Stimulated activated CD8-positive, alpha-beta memory T cell treated with anti-CD3 and anti-CD28 coated beads, Interleukin-12 subunit alpha, Interleukin-12 subunit beta, amount 100 ng/mL, for 4 hours (primary cell): Measurements from ENCODE around the gene ZNF789.
"Not testable (repeated sequence)": the region's sequence is repeated elsewhere in the genome, so short reads cannot be mapped to it uniquely, and the experiment has no call there.

ENCODE experiments used
- DNase-seq: peaks from one replicate; pipeline ENCODE4 v3.0.0-alpha.2; 2020; ENCODE audit warnings: low read depth

The ZNF789 gene

DNA sequence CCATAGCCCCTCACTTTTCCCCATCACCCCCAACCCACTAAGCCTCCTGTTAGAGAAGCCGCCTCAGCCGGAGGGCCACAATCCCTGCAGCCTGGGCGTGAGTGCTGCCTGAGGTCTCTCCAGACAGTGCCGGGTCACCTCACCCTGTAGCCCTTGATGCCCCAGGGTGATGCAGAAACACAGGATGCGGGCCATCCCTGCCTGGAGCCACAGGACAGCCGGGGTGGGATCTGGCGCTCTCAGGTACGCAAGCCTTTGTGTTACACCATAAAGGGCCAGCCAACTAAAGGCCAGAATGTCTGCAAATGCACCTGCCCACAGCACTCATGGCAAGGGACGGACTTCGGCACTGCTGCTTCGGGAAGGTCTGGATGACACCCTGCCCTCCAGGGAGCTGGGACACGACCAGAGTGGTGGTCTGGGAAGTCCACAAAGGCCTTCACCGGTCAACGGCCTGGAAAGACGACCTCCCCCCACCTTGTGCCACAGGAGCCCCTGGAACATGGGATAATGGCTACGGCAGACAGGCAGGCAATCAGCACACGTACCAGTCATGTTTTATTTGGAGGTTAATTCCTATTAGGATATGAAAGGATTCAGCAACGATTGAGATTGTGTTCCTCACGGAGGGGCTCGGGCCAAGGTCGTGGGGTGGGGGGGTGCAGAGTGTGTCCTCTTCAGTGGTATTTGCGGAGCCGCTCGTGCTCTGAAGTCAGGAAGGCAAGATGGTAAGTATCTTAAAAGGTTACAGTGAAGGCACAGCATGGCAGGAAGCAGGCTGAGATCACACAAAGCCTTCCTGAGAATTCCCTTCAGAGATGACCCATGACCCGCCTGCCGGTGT lies 14.8 kb upstream of the ZNF789 start:
- no peak for DNase-seq

DNA sequence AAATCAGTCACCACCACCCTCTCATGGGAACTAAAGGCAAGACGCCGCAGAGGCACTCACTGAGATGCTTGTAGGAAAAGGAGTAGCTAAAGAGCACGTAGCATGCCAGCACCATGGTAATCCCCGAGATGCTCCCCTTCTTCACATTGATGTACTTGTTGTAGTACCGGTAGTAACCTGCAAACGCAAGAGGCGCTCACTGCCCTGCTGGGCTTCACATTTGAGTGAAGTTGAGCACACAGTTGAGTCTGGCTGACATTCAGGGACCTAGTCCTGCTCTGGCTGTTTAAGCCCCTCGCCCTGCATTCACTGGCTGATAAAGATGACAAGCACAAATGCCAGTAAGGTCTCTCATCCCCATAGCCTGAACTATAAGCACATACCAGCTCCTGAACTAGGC lies 13.6 kb upstream of the ZNF789 start:
- no peak for DNase-seq

GRCh38 chr7:99460651-99461050 lies 12.0 kb upstream of the ZNF789 start:
- no peak for DNase-seq

DNA sequence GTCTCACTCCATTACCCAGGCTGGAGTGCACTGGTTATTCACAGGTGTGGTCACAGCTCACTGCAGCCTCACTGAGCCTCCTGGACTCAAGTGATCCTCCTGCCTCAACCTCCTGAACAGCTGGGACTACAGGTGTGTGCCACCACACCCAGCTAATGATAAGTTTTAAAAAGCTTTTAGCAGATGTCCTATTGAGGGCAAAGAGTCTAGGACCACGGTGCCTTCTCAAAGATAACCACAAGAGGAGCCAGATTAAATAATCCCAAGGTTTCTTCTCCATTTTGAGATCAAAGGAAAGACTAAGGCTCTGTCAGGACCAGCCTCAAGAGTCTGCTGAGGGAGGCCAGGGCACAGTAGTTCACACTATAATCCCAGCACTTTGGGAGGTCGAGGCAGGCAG lies 11.5 kb upstream of the ZNF789 start:
- DNase-seq: no peak

GRCh38 chr7:99465421-99465768 lies 7.3 kb upstream of the ZNF789 start:
- DNase-seq: no peak

- DNase-seq: no peak
These were observed 4.3 kb upstream of the ZNF789 start for GRCh38 chr7:99468336-99468918.

DNA sequence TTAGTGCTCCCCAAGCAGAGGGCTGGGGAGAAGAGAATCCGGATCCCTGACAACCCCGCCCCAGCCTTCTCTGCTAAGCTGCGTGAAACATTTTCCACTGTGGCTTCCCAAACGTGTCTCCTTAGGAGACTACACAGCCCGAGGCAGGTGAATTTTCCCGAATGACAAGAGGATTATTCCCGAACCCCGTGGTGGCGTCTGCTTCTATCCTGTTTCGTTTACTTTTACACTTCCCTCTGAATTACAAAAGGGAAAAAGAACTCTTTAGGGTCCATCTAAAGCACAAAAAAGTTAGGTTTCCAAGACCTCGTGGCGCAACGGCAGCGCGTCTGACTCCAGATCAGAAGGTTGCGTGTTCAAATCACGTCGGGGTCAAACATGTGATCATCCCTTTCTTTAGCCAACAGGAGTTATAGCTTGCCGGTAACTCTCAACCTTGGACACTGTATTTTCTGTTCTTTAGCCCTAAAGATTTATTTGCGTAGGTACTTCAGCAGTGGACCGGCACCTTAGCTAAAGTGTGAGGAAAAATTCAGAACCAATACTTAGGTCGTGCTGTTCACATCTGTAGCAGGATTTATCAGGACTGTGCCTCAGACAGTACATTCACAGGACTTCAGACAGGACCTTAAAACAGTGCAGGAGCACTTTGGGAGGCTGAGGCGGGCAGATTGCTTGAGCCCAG lies 3.2 kb upstream of the ZNF789 start:
- no peak for DNase-seq

GRCh38 chr7:99473315-99473596 lies 566 bp downstream of the ZNF789 start:
- no peak for DNase-seq

DNA sequence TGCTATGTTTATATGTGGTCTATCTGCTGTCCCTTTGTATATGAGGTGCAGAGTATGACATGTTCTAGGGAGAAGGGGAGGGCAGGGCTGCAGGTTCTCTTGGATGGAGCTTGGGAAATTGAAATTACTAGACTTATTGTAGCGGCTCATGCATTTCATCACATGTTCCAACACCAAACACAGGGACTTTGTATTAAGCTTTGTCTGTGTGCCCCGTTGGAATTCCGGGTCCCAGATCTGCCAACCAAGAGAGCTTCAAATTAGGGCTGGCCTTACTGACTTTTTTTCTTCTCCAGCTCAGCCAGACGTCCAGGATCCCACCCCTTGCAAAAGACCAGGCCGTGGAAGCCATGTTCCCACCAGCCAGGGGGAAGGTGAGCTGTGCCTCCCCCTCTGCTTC lies 3.4 kb downstream of the ZNF789 start:
- DNase-seq: no peak

- no peak for DNase-seq
These were observed 6.1 kb downstream of the ZNF789 start for GRCh38 chr7:99478464-99479440.

GRCh38 chr7:99485094-99485493 lies 12.4 kb downstream of the ZNF789 start:
- DNase-seq: no peak

DNA sequence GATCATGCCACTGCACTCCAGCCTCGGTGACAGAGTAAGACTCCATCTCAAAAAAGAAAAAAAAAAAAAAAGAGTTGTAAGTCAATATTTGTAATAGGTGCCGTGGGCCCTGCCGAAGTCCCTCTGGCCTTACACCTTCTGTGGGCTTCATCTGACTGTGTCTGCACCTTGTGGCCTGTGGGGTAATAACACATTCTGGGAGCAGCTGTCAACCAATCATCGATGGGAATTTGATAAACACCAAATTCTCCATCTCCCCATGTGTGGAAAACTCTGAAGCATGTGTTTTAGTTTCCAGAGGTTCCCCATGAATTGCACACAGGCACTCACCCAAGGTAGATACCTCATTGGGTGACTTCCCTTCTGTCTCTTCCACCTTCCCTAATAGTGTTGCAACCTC lies 16.5 kb downstream of the ZNF789 start:
- no peak for DNase-seq

DNA sequence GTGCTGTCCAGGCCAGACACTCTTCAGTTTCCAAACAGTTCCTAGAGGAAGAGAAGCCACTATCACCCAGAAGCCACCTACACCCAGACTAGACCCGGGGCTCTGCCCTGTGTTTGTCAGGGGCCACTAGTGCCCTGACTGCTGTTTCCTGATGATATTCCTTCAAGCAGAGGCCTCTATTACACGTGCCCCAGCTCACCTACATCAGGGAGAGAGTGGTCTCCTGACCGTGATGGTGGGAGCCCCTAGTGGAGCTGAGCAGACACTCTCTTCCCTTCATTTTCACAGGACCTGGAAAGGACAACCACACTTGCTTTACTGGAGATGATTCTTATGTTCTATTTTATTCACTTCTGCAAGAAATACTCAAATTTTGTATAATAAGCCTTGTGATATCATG lies 18.2 kb downstream of the ZNF789 start:
- no peak for DNase-seq

DNA sequence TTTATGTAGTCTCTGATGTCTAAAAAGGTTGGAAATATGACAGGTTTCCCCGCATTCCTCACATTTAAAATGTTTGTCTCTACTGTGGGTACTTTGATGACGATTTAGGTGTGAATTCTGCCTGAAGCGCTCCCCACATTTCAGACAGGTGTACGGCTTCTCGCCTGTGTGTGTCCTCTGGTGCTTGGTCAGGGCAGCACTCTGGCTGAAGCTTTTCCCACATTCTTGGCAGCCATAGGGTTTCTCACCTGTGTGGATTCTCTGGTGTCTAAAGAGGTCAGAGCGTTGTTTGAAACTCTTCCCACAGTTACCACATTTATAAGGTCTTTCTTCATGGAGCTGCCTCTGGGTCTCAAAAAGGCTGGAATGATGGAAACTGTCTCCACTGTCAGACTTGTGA lies 21.1 kb downstream of the ZNF789 start:
- DNase-seq: no peak

GRCh38 chr7:99497766-99498545 lies 25.3 kb downstream of the ZNF789 start:
- DNase-seq: no peak

GRCh38 chr7:99498546-99498944 lies 25.9 kb downstream of the ZNF789 start:
- DNase-seq: no peak

DNA sequence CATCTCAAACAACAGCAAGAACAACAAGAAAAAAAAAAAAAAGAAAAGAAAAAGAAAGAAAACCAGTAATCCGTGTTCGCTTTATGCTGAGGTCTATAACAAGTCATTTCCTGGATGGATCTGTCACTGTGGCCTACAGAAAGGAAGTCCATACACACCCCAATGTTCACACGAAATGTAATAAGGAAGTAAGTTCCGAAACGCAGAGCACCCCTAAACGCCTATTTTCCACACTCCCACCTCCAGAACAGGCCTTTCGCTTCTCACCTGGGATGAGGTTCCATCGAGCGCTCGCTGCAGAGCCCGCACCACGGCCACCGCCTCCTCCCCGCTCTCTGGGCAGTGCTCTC lies 26.7 kb downstream of the ZNF789 start:
- DNase-seq: no peak

DNA sequence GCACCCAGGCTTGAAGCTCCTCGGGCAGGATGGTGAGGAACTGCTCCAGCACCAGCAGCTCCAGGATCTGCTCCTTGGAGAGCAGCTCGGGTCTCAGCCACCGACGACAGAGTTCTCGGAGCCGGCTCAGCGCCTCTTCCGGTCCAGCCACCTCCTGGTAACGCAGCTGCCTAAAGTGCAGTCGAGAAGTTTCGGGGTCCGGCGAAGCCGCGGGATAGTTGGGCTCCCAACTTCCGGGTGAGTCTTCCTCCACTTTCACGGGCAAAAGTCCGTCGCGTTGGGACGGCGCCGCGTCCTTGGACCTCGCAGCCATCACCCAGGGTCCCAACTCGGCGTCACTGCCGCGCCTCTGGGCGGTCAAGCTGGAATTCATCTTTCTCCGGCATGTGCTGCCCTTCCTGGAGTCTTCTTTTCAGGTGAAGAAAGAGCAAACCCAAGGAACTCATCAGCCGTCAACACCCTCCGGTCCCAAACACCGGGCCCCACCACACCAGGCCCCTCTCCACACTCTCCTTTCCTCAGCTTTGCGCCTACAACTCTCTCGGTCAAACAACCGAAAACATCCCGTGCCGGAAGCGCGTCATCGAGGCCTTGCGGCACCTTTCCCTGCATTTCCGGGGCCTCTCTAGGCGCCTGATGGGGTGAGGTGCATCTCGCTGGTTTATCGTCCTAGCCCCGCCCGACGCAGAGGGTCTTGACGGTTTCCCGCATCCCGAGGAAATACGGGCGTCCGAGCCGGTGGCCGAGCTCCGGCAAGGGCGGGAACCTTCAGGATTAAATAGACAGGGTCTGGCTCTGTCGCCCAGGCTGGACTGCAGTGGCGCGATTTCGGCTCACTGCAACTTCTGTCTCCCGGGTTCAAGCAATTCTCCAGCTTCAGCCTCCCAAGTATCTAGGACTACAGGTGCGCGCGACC lies 27.3 kb downstream of the ZNF789 start, which contains the start of gene ZNF394:
TSS of gene ZNF394 (minus strand) at position 561 of the 916 bp plus-strand sequence. CDS start at position 373, 188 bp downstream.
- peak; percentile 75 for DNase-seq

DNA sequence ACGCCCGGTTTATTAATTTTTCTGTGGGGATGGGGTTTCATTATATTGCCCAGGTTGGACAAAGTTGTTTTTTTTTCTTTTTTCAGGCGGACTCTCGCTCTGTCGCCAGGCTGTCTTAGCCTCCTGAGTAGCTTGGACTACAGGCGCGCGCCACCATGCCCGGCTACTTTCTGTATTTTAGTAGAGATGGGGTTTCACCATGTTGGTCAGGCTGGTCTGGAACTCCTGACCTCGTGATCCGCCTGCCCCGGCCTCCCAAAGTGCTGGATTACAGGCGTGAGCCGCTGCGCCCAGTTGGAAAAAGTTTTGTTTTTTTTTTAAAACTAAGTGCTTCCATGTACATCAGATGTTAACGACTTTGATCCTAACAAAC lies 27.9 kb downstream of the ZNF789 start:
- DNase-seq: no peak

GRCh38 chr7:99501236-99501635 lies 28.5 kb downstream of the ZNF789 start:
- DNase-seq: not testable (repeated sequence)

GRCh38 chr7:99504281-99504602 lies 31.6 kb downstream of the ZNF789 start:
- DNase-seq: no peak
